HAP-1 (cell line): Measurements from ENCODE around the gene CDAN1.

Experiments used
- DNase-seq, 2 experiments: peaks; one replicate each; pipeline ENCODE4 v3.0.0-alpha.2; 2016 to 2020; ENCODE audit warnings: low spot score in 2 of 2
- H3K27me3 ChIP-seq: fragments of 250-450 bp; sonication (Bioruptor Pico); 2 replicates; pipeline ENCODE4 v1.5.1; 2020; ENCODE audit warnings: low read depth, mild to moderate bottlenecking, moderate library complexity
- H3K36me3 ChIP-seq: fragments of 250-450 bp; sonication (Bioruptor Pico); replicated peaks from 2 replicates; pipeline ENCODE4 v1.5.1; 2020; ENCODE audit warnings: mild to moderate bottlenecking
- H3K4me1 ChIP-seq: fragments of 250-450 bp; sonication (Bioruptor Pico); 2 replicates; pipeline ENCODE4 v1.5.1; 2020; ENCODE audit warnings: mild to moderate bottlenecking
- H3K4me3 ChIP-seq: fragments of 250-450 bp; sonication (Bioruptor Pico); 2 replicates; pipeline ENCODE4 v1.5.1; 2020; ENCODE audit warnings: mild to moderate bottlenecking, moderate library complexity
- H3K9me3 ChIP-seq: fragments of 250-450 bp; sonication (Bioruptor Pico); 2 replicates; pipeline ENCODE4 v1.5.1; 2020; ENCODE audit warnings: mild to moderate bottlenecking, moderate library complexity
- in situ Hi-C: fragments of 300-500 bp; cut with MboI; formaldehyde crosslinking; loops from 3 replicates; pipeline ENCODE4 v1.14.3; 2020; ENCODE audit warnings: low sequenced_read_pairs, inconsistent platforms, mixed read lengths

Gene CDAN1

DNA sequence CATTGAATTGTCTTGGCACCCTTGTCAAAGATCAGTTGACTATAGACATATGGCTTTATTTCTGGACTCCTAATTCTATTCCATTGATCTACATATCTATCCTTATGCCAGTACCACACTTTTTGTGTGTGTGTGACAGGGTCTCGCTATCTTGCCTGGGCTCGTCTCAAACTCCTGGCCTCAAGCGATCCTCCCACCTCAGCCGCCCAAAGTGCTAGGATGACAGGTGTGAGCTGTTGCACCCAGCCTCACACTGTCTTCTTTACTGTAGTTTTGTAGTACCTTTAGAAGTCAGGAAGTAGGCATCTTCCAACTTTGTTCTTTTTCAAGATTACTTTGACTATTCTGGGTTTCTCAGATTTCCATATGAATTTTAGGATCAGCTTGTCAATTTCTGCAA is 24.3 kb downstream of the CDAN1 start:
- Histone ChIP-seq H3K36me3 (no peaks in the 10 kb centered on the region), H3K9me3 (no peaks in the 10 kb centered on the region), H3K4me3 (no peak overlapping the region), H3K4me1 (no peaks in the 10 kb centered on the region), H3K27me3 (no peaks in the 10 kb centered on the region)
- no peak for DNase-seq
- in situ Hi-C loops, result no loop called here

DNA sequence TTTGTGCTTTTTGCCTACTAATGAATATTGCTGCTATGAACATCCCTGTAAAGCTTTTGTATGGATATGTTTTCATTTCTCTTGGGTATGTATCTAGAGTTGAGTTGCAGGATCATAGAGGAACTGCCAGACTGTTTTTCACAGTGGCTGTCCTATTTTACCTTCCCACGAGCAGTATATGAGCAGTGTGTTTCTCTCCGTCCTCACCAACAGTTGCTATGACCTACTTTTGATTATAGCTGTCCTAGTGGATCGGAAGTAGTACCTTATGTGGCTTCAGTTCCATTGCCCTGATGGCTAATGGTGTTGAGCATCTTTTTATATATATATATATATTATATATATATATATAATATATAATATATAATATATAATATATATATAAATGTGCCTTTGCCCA is 25.2 kb downstream of the CDAN1 start:
- no peaks in the 10 kb centered on the region for H3K36me3 ChIP-seq
- in situ Hi-C loops, result no loop called here
- H3K4me3 ChIP-seq, result no peak overlapping the region
- no peaks in the 10 kb centered on the region for H3K27me3 ChIP-seq
- no peak for DNase-seq
- H3K4me1 ChIP-seq, result no peaks in the 10 kb centered on the region
- no peaks in the 10 kb centered on the region for H3K9me3 ChIP-seq

DNA sequence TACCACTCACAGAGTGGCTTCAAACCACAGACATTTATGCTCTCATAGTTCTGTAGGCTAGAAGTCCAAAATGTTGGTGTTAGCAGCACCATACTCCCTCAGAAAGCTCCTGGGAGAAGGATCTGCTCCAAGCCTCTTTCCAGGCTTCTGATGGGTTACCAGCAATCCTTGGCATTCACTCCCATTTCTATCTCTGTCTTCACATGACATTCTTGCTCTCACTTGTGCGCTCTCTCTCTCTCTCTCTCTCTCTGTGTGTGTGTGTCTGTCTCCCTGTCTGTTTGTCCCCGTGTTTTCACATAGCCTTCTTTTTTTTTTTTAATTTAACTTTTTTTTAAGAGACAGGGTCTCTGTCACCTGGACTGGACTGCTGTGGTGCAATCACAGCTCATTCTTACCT is 26.3 kb downstream of the CDAN1 start:
- in situ Hi-C loops, result no loop called here
- DNase-seq, result no peak
- H3K9me3 ChIP-seq, result no peaks in the 10 kb centered on the region

DNA sequence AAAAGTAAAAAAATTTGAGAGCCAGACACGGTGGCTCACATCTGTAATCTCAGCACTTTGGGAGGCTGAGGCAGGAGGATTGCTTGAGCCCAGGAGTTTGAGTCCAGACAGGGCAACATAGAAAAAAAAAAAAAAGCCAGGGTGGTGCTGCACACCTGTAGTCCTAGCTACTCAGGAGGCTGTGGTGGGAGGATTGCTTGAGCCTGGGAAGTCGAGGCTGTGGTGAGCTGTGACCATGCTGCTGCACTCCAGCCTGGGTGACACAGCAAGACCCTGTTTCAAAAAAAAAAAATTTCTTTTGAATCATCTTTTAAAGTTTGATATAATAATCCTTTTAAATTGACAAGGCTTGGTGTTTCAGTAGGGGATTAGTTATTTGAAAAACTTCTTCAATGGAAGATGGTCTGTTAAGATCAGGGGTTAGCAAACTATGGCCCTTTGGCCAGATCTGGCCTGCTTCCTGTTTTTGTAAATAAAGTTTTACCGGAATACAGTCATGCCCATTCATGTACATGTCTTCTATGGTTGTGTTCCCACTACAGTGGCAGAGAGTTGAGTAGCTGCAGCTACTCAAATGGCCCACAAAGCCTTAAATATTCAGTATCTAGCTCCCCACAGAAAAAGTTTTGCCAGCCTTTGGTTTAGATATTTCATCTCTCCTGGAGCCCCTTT is 28.9 kb downstream of the CDAN1 start:
- DNase-seq, result no peak
- in situ Hi-C loops, result no loop called here
- no peaks in the 10 kb centered on the region for H3K9me3 ChIP-seq

More for the DNA sequence above, 26.3 kb downstream of the CDAN1 start:
- no peak overlapping the region for H3K4me3 ChIP-seq
- H3K4me1 ChIP-seq, result no peaks in the 10 kb centered on the region
- H3K27me3 ChIP-seq, result no peaks in the 10 kb centered on the region
- H3K36me3 ChIP-seq, result no peaks in the 10 kb centered on the region

DNA sequence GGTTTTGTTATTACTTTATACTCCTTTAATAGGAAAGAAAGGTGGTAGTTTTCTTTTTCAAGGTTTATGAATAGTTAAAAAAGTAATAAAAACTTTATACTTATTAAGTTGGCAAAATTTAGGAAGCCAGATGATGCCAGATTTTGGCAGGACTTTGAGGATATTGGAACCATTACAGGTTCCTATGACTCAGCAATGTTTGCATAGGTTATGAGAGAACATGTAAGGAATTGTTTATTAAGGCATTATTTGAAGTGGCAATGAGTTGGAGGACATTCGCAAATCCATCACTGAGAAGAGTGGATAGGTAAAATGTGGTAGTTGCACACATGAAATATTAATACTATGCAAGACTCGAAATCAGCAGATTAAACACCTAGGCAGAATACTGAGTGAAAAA is 29.9 kb downstream of the CDAN1 start:
- H3K36me3 ChIP-seq, result no peaks in the 10 kb centered on the region
- in situ Hi-C loops, result no loop called here
- no peak for DNase-seq
- no peaks in the 10 kb centered on the region for H3K9me3 ChIP-seq
- H3K4me1 ChIP-seq, result no peaks in the 10 kb centered on the region
- H3K4me3 ChIP-seq, result no peak overlapping the region
- H3K27me3 ChIP-seq, result no peaks in the 10 kb centered on the region

More for the DNA sequence above, 28.9 kb downstream of the CDAN1 start:
- no peak overlapping the region for H3K4me3 ChIP-seq
- H3K27me3 ChIP-seq, result no peaks in the 10 kb centered on the region
- H3K36me3 ChIP-seq, result no peaks in the 10 kb centered on the region
- no peaks in the 10 kb centered on the region for H3K4me1 ChIP-seq

DNA sequence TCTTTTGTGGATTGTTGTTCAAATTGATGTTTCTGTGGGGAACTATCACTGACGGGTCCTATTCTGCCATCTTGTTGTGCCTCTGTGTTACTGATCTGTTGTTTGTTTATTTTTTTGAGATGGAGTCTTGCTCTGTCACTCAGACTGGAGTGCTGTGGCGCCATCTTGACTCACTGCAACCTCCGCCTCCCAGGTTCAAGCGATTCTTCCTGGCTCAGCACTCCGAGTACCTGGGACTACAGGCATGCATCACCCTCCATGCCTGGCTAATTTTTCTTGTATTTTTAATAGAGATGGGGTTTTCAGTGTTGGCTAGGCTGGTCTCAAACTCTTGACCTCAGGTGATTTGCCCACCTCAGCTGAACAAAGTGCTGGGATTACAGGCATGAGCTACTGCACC is 31.6 kb downstream of the CDAN1 start:
- Histone ChIP-seq H3K27me3 (no peaks in the 10 kb centered on the region), H3K4me1 (no peaks in the 10 kb centered on the region), H3K9me3 (no peaks in the 10 kb centered on the region), H3K36me3 (no peaks in the 10 kb centered on the region), H3K4me3 (no peak overlapping the region)
- no peak for DNase-seq
- in situ Hi-C loops, result no loop called here

DNA sequence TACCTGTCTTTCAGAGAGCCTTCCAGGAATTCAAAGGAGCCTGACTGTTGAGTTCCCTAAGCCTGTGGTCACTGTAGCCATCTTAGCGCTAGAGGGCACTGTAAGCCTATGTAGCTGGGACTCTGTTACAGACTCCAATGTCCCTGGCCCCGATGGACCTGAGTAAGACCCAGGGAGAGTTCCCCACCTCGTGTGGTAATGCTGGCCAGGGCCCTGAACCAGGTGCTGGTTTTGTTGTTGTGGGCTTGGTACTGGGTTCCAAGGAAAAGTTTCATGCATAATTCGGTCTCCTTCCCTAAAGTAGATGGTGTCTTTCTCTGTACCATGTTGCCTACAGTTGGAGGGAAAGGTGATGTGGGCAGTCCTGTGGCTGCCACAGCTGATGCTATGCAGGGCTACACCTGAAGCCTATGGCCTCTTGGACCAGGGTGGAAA is 32.4 kb downstream of the CDAN1 start:
- Histone ChIP-seq H3K4me1 (no peaks in the 10 kb centered on the region), H3K36me3 (no peaks in the 10 kb centered on the region), H3K9me3 (no peaks in the 10 kb centered on the region), H3K27me3 (no peaks in the 10 kb centered on the region), H3K4me3 (no peak overlapping the region)
- peak; percentile 49 to 79 for DNase-seq
- in situ Hi-C loops, result no loop called here

DNA sequence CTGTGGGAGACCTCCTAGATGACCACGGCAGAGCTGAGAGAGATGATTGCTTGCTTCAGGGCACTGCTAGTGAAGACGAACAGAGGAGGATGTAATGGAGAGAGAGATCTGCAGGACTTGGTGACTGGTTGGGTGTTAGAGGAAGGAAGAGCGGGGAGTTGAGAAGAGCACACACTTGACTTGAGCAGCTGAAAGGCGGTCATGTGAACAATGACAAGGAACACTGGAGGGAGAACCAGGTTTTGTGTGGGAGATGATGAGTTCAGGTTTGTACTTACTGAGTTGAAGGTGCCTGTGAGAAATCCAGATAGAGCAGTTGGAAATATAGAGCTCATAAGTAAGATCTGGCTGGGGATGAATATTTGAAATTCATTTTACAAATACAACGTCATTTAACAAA is 40.3 kb downstream of the CDAN1 start:
- Histone ChIP-seq H3K9me3 (no peaks in the 10 kb centered on the region), H3K4me3 (no peak overlapping the region), H3K36me3 (peaks cover under 1% of the 10 kb centered on the region; the same call in 1 of the 2 replicates), H3K4me1 (no peaks in the 10 kb centered on the region), H3K27me3 (no peaks in the 10 kb centered on the region)
- no peak for DNase-seq
- in situ Hi-C loops, result no loop called here

DNA sequence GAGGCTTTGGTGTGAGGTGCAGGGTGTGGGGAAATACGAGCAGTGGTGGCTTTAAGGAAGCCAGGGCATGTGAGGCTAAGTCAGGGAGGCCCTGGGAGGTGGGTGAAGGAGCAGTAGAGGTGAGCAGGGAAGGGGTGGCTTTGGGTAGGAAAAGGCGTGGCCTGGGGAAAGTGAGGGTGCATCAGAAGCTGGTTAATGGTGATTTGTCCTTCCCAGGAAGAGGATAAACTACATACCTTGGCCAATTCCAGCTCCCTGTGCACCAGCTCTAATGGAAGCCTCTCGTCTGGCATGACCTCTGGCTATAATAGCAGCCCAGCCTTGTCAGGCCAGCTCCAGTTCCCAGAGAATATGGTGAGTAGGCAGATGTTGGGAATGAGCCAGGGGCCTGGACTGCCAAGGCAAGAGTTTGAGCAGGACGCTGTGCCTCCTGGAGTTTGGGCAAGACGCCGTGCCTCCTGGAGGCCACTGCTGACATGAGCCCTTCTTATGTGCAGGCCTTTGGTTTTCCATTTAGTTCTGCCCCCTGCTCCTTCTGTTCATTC is 41.3 kb downstream of the CDAN1 start:
- H3K4me1 ChIP-seq, result no peaks in the 10 kb centered on the region
- H3K4me3 ChIP-seq, result no peak overlapping the region
- no peak for DNase-seq
- peaks cover 3% of the 10 kb centered on the region; the same call in 1 of the 2 replicates for H3K36me3 ChIP-seq
- no peaks in the 10 kb centered on the region for H3K9me3 ChIP-seq
- in situ Hi-C loops, result no loop called here
- H3K27me3 ChIP-seq, result no peaks in the 10 kb centered on the region

DNA sequence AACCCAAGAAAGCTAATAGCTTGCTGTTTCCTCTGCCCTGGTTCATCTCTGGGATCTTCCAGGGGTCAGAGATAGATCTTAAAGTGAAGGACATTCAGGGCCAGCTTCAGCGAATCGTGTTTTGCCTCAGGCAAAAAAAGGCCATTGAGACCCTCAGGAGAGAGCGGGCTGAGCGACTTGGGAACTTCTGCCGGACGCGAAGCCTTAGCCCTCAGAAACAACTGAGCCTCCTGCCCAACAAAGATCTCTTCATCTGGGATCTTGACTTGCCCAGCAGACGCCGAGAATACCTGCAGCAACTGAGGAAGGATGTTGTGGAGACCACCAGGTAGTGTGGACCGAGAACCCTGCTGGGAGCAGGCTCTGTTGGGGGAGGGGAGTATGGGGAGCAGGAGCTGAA is 42.5 kb downstream of the CDAN1 start:
- Histone ChIP-seq H3K36me3 (peaks cover 3% of the 10 kb centered on the region; the same call in 1 of the 2 replicates), H3K4me1 (no peaks in the 10 kb centered on the region), H3K4me3 (no peak overlapping the region), H3K9me3 (no peaks in the 10 kb centered on the region), H3K27me3 (no peaks in the 10 kb centered on the region)
- in situ Hi-C loops, result no loop called here
- no peak for DNase-seq

DNA sequence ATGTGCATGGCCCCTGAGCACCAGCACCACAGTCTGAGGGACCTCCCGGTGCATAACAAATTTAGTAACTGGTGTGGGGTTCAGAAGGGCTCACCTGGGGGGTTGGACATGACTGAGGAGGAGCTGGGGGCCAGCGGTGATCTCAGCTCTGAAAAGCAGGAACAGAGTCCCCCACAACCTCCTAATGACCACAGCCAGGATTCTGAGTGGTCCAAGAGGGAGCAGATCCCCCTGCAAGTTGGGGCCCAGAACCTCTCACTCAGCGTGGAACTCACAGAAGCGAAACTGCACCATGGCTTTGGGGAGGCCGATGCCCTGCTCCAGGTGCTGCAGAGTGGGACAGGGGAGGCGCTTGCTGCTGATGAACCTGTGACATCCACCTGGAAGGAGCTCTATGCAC is 43.0 kb downstream of the CDAN1 start:
- H3K27me3 ChIP-seq, result no peaks in the 10 kb centered on the region
- DNase-seq, result no peak
- H3K4me3 ChIP-seq, result no peak overlapping the region
- H3K9me3 ChIP-seq, result no peaks in the 10 kb centered on the region
- peaks cover 3% of the 10 kb centered on the region; the same call in 1 of the 2 replicates for H3K36me3 ChIP-seq
- in situ Hi-C loops, result no loop called here
- no peaks in the 10 kb centered on the region for H3K4me1 ChIP-seq

DNA sequence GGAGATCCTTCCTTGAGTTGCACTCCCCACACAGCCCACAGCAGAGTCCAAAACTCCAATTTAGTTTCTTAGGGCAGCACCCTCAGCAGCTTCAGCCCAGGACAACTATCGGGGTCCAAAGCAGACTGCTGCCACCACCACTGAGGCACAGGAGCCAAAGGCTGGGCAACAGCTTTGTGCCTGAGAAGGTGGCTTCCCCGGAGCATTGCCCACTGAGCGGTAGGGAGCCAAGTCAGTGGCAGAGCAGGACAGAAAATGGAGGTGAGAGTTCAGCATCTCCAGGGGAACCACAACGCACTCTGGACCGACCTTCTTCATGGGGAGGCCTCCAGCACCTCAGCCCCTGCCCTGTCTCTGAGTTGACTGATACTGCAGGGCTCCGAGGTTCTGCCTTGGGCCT is 43.4 kb downstream of the CDAN1 start:
- H3K27me3 ChIP-seq, result no peaks in the 10 kb centered on the region
- H3K9me3 ChIP-seq, result no peaks in the 10 kb centered on the region
- no peak overlapping the region for H3K4me3 ChIP-seq
- DNase-seq, result no peak
- no peaks in the 10 kb centered on the region for H3K4me1 ChIP-seq
- in situ Hi-C loops, result no loop called here
- H3K36me3 ChIP-seq, result peaks cover 3% of the 10 kb centered on the region; the same call in 1 of the 2 replicates

DNA sequence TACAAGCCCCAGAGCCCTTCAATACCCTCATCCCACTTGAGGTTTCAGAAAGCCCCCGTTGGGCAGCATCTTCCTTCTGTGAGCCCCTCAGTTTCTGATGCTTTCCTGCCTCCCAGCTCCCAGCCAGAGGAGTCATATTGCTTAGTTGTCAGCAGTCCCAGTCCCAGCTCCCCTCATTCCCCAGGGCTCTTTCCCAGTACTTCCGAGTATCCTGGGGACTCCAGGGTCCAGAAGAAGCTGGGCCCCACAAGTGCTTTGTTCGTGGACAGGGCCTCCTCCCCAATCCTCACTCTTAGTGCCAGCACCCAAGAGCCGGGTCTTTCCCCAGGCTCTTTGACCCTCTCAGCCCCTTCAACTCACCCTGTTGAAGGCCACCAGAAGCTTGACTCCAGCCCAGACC is 43.9 kb downstream of the CDAN1 start:
- Histone ChIP-seq H3K36me3 (peaks cover 3% of the 10 kb centered on the region; the same call in 1 of the 2 replicates), H3K27me3 (no peaks in the 10 kb centered on the region), H3K4me3 (no peak overlapping the region), H3K9me3 (no peaks in the 10 kb centered on the region), H3K4me1 (no peaks in the 10 kb centered on the region)
- in situ Hi-C loops, result no loop called here
- DNase-seq, result no peak

DNA sequence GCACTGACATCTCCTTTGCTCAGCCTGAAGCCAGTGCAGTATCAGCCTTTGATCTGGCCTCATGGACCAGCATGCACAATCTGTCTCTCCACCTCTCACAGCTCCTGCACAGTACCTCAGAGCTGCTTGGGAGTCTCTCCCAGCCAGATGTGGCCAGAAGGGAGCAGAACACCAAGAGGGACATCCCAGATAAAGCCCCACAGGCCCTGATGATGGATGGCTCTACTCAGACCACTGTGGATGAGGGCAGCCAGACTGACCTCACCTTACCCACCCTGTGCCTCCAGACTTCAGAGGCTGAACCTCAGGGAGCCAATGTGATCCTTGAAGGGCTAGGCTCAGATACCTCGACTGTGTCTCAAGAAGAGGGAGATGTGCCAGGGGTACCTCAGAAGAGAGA is 44.4 kb downstream of the CDAN1 start:
- Histone ChIP-seq H3K4me1 (no peaks in the 10 kb centered on the region), H3K4me3 (no peak overlapping the region), H3K36me3 (peaks cover 3% of the 10 kb centered on the region; the same call in 1 of the 2 replicates), H3K9me3 (no peaks in the 10 kb centered on the region), H3K27me3 (no peaks in the 10 kb centered on the region)
- no peak for DNase-seq
- in situ Hi-C loops, result no loop called here
